SK-N-SH (cell line): ENCODE data around the gene NLGN1. TPM values are rescaled to one million over a fixed set of nuclear protein-coding genes. Genes with fewer than 3 reads are reported as not detected.
A peak's percentile ranks its signal among the peaks of the same experiment; 100 is the strongest.
"Not testable (repeated sequence)": the region's sequence is repeated elsewhere in the genome, so short reads cannot be mapped to it uniquely, and the experiment has no call there.

Experiments used
- CTCF ChIA-PET: fragments of 300-600, 350-600 bp; formaldehyde crosslinking; extraction: SDS; loops from one replicate; lab custom pipeline; 2021; lab: Yijun Ruan, JAX
- POLR2A ChIA-PET: fragments of 350-600 bp; sonication (Branson Sonifier 250); formaldehyde crosslinking; extraction: SDS; loops from one replicate; lab custom pipeline; 2020; ENCODE audit warnings: antibody characterized with exemption, inconsistent platforms; lab: Yijun Ruan, JAX
- DNase-seq: peaks from one replicate; pipeline ENCODE4 v3.0.0; 2012
- H2AFZ ChIP-seq: fragments of 200-600 bp; sonication (generic); 2 replicates; pipeline ENCODE4 v1.8.1; 2016; ENCODE audit warnings: antibody characterized with exemption, mild to moderate bottlenecking, low read depth
- H3F3A ChIP-seq: fragments of 200-600 bp; sonication (generic); replicated peaks from 2 replicates; pipeline ENCODE3; 2016; ENCODE audit warnings: antibody characterized with exemption, mild to moderate bottlenecking; ENCODE audit not compliant: insufficient read depth
- H3K27ac ChIP-seq, 2 experiments: fragments of 200-500 bp in 1 of 2; fragments of 200-600 bp in 1 of 2; sonication (Bioruptor generic) in 1 of 2; sonication (generic), shearing (Covaris generic) in 1 of 2; 2 replicates each; pipeline versions ENCODE4 v1.5.1 to v1.6.1; 2014 to 2016; ENCODE audit warnings: low read depth in 2 of 2, inconsistent platforms in 1 of 2, low read length in 1 of 2, mild to moderate bottlenecking in 1 of 2, mixed read lengths in 1 of 2
- H3K27me3 ChIP-seq: fragments of 200-600 bp; sonication (generic), shearing (Covaris generic); 2 replicates; pipeline ENCODE4 v1.6.1; 2016; ENCODE audit warnings: mixed run types; ENCODE audit not compliant: insufficient read depth
- H3K36me3 ChIP-seq, 2 experiments: fragments of 200-500 bp in 1 of 2; fragments of 200-600 bp in 1 of 2; sonication (Bioruptor generic) in 1 of 2; sonication (generic) in 1 of 2; replicated peaks in 1 of 2; 2 replicates each; pipeline versions ENCODE3 to v1.5.1; 2014 to 2016; ENCODE audit warnings: low read length in 1 of 2, mild to moderate bottlenecking in 1 of 2; ENCODE audit not compliant: insufficient read depth in 2 of 2, control insufficient read depth in 1 of 2
- H3K4me1 ChIP-seq, 2 experiments: fragments of 200-500 bp in 1 of 2; fragments of 200-600 bp in 1 of 2; sonication (Bioruptor generic) in 1 of 2; sonication (generic), shearing (Covaris generic) in 1 of 2; 2 replicates each; pipeline versions ENCODE4 v1.5.1 to v1.6.1; 2014 to 2016; ENCODE audit warnings: low read depth in 1 of 2, low read length in 1 of 2, mixed run types in 1 of 2; ENCODE audit not compliant: insufficient read depth in 2 of 2, control insufficient read depth in 1 of 2
- H3K4me2 ChIP-seq: fragments of 200-600 bp; sonication (generic), shearing (Covaris generic); 2 replicates; pipeline ENCODE4 v1.6.1; 2017; ENCODE audit warnings: mixed run types
- H3K4me3 ChIP-seq, 2 experiments: fragments of 200-500 bp in 1 of 2; fragments of 200-600 bp in 1 of 2; sonication (Bioruptor generic) in 1 of 2; sonication (generic), shearing (Covaris generic) in 1 of 2; 2 replicates each; pipeline versions ENCODE4 v1.5.1 to v1.8.1; 2014 to 2016; ENCODE audit warnings: low read depth in 2 of 2, inconsistent platforms in 1 of 2, low read length in 1 of 2, mild to moderate bottlenecking in 1 of 2, mixed read lengths in 1 of 2, moderate library complexity in 1 of 2
- H3K79me2 ChIP-seq: fragments of 200-600 bp; sonication (generic); 2 replicates; pipeline ENCODE4 v1.8.1; 2017; ENCODE audit warnings: mild to moderate bottlenecking; ENCODE audit not compliant: insufficient read depth
- H3K9ac ChIP-seq: fragments of 200-600 bp; sonication (generic); 2 replicates; pipeline ENCODE4 v1.6.1; 2017; ENCODE audit warnings: mixed run types
- H3K9me2 ChIP-seq: fragments of 200-600 bp; sonication (generic); 2 replicates; pipeline ENCODE4 v1.6.1; 2017; ENCODE audit warnings: mixed run types
- H3K9me3 ChIP-seq: fragments of 200-600 bp; sonication (generic); 2 replicates; pipeline ENCODE4 v1.6.1; 2017; ENCODE audit warnings: mixed run types, mild to moderate bottlenecking, moderate library complexity
- H4K20me1 ChIP-seq: fragments of 200-600 bp; sonication (generic); 2 replicates; pipeline ENCODE4 v1.6.1; 2017; ENCODE audit warnings: mild to moderate bottlenecking, mixed run types; ENCODE audit not compliant: insufficient read depth
- CHD2 ChIP-seq: fragments of 150-350 bp; IDR thresholded peaks from 2 replicates; pipeline ENCODE4 v1.6.1; 2018; ENCODE audit warnings: low read length; ENCODE audit not compliant: partially characterized antibody
- ELF1 ChIP-seq: IDR thresholded peaks from 2 replicates; pipeline ENCODE4 v1.4.0; 2012
- EZH2phosphoT487 ChIP-seq: fragments of 200-600 bp; sonication (generic); IDR thresholded peaks from 2 replicates; pipeline ENCODE4 v1.6.1; 2017; ENCODE audit warnings: low read depth, mixed run types, mild to moderate bottlenecking, antibody characterized with exemption, moderate library complexity, borderline replicate concordance
- FOXJ3 ChIP-seq: sonication (generic); formaldehyde crosslinking; IDR thresholded peaks from 2 replicates; pipeline ENCODE4 v1.5.1; 2020; ENCODE audit warnings: mild to moderate bottlenecking, missing genetic modification reagents
- FOXM1 ChIP-seq: IDR thresholded peaks from 2 replicates; pipeline ENCODE4 v1.4.0; 2012; ENCODE audit warnings: low read depth, mild to moderate bottlenecking
- IRF3 ChIP-seq: fragments of 150-350 bp; IDR thresholded peaks from 2 replicates; pipeline ENCODE4 v1.6.1; 2016; ENCODE audit warnings: mild to moderate bottlenecking, low read depth, low read length
- JUND ChIP-seq: IDR thresholded peaks from 2 replicates; pipeline ENCODE4 v1.4.0; 2012
- NFIC ChIP-seq: IDR thresholded peaks from 2 replicates; pipeline ENCODE4 v1.4.0; 2012; ENCODE audit warnings: borderline replicate concordance
- NRF1 ChIP-seq: IDR thresholded peaks from 2 replicates; pipeline ENCODE4 v1.6.1; 2012; ENCODE audit warnings: low read depth, mild to moderate bottlenecking, low read length
- POLR2AphosphoS5 ChIP-seq: IDR thresholded peaks from 2 replicates; pipeline ENCODE4 v1.6.1; 2012; ENCODE audit warnings: low read depth, low read length
- RAD21 ChIP-seq: IDR thresholded peaks from 2 replicates; pipeline ENCODE4 v1.6.1; 2012; ENCODE audit warnings: mild to moderate bottlenecking, low read length
- REST ChIP-seq: IDR thresholded peaks from 2 replicates; pipeline ENCODE4 v1.6.1; 2012; ENCODE audit warnings: mild to moderate bottlenecking, low read depth, low read length, moderate library complexity
- SMC3 ChIP-seq: IDR thresholded peaks from 2 replicates; pipeline ENCODE4 v1.6.1; 2012; ENCODE audit warnings: low read depth, low read length, improper control_type of control experiment
- TCF12 ChIP-seq: IDR thresholded peaks from 2 replicates; pipeline ENCODE4 v1.4.0; 2012
- YY1 ChIP-seq: IDR thresholded peaks from 2 replicates; pipeline ENCODE4 v1.4.0; 2012; ENCODE audit warnings: low read depth, mild to moderate bottlenecking
- WGBS: methylation state at CpG from one replicate; pipeline ENCODE4 v1.1.6; 2017; ENCODE audit warnings: low lambda C conversion rate; 5-methylcytosine and 5-hydroxymethylcytosine counted together
- polyA plus RNA-seq, 3 experiments: library from polyadenylated mRNA; depleted of rRNA; stranded (reverse); fragments of >200 nt; gene quantifications; 2 replicates each; pipeline ENCODE4 v1.2.3, GENCODE V29; 2012

The NLGN1 gene
- polyA plus RNA-seq, 1 of the 3 experiments (the other 2 are of a cell fraction), result 1.5 TPM

GRCh38 chr3:173380681-173381080 is 16.9 kb upstream of the NLGN1 start:
- Histone ChIP-seq H3K9me2 (no peaks in the 10 kb centered on the region), H3K4me1 (no peaks in the 10 kb centered on the region), H3K9ac (no peak overlapping the region), H2AFZ (no peak overlapping the region), H3K4me3 (no peak overlapping the region), H3F3A (no peaks in the 10 kb centered on the region), H3K27me3 (no peaks in the 10 kb centered on the region), H4K20me1 (no peaks in the 10 kb centered on the region), H3K27ac (no peak overlapping the region), H3K9me3 (no peaks in the 10 kb centered on the region), H3K79me2 (no peaks in the 10 kb centered on the region), H3K4me2 (no peak overlapping the region), H3K36me3 (no peaks in the 10 kb centered on the region)
- no peak for DNase-seq
- ChIA-PET CTCF (interaction anchor here (1.0 to 4.7 kb wide), 2 partner anchors 9 to 12 kb away, joined by 4 to 22 read pairs; no protein-coding TSS in a partner anchor), POLR2A (no interaction called here)
- 44% methylated on average over 3 of the region's 3 CpGs for WGBS
- TF ChIP-seq POLR2AphosphoS5 (no peak), NFIC (no peak)

GRCh38 chr3:173381936-173382335 is 15.6 kb upstream of the NLGN1 start:
- DNase-seq, H3K4me1 ChIP-seq, H3K36me3 ChIP-seq, H3K27ac ChIP-seq, H4K20me1 ChIP-seq, H2AFZ ChIP-seq, H3K9me2 ChIP-seq, POLR2A ChIA-PET, H3K9ac ChIP-seq, H3K27me3 ChIP-seq, H3F3A ChIP-seq, H3K4me2 ChIP-seq, H3K4me3 ChIP-seq, H3K9me3 ChIP-seq, H3K79me2 ChIP-seq: not testable (repeated sequence)
- CTCF ChIA-PET, result interaction anchor here (4.7 kb wide), 1 partner anchor 10 kb away, joined by 22 read pairs; no protein-coding TSS in a partner anchor
- WGBS, result 45% methylated on average over 2 of the region's 5 CpGs

GRCh38 chr3:173395073-173395411 is 2.5 kb upstream of the NLGN1 start:
- Histone ChIP-seq H3K79me2 (no peaks in the 10 kb centered on the region), H3K27ac (peak overlapping the region; percentile 49 to 67; a peak in 3 of 4 replicates), H3K9me2 (no peaks in the 10 kb centered on the region), H4K20me1 (no peaks in the 10 kb centered on the region), H3K9ac (peak overlapping the region; percentile 39; the same call in 1 of the 2 replicates), H3K4me1 (peaks cover 0 to 20% of the 10 kb centered on the region in 2 experiments; a peak in 2 of 4 replicates), H3K9me3 (no peaks in the 10 kb centered on the region), H3K27me3 (0 out of 2 replicates have a peak, but pooled peaks cover 5% of the 10 kb centered on the region), H3K36me3 (no peaks in the 10 kb centered on the region), H3K4me3 (peak overlapping the region; percentile 63 to 75), H3K4me2 (peak overlapping the region; percentile 74), H3F3A (peaks cover 13% of the 10 kb centered on the region), H2AFZ (peak overlapping the region; percentile 96)
- no peak for DNase-seq
- ChIA-PET CTCF (no interaction called here), POLR2A (no interaction called here)
- TF ChIP-seq EZH2phosphoT487, result no peak
- TF ChIP-seq TCF12, result no peak
- TF ChIP-seq CHD2, result no peak
- no peak for TF ChIP-seq FOXM1
- no peak for TF ChIP-seq IRF3
- no peak for TF ChIP-seq ELF1
- no peak for TF ChIP-seq NRF1
- TF ChIP-seq RAD21, result no peak
- no peak for TF ChIP-seq SMC3
- TF ChIP-seq JUND, result no peak
- no peak for TF ChIP-seq FOXJ3
- no peak for TF ChIP-seq YY1
- no peak for TF ChIP-seq NFIC
- no peak for TF ChIP-seq REST
- 6% methylated on average over 10 of the region's 10 CpGs for WGBS
